ENCODE data around the gene CXCR4.
"Not testable (repeated sequence)": the region's sequence is repeated elsewhere in the genome, so short reads cannot be mapped to it uniquely, and the experiment has no call there.

CXCR4 gene

GRCh38 chr2:136086253-136087016 lies 31.5 kb downstream of the CXCR4 start:
- Histone ChIP-seq H3K9me3 (ENCODE audit: insufficient read depth, low read depth, low read length) (no peaks in the 10 kb centered on the region), H3K4me1 (ENCODE audit: insufficient read depth, low read length) (no peaks in the 10 kb centered on the region; the same call in 1 of the 2 replicates), H3K36me3 (ENCODE audit: insufficient read depth, low read depth, low read length) (no peaks in the 10 kb centered on the region), H3K9ac (ENCODE audit: low read depth, low read length) (no peak overlapping the region), H3K27ac (ENCODE audit: low read length) (no peak overlapping the region), H3K27me3 (ENCODE audit: insufficient read depth, low read length) (no peaks in the 10 kb centered on the region), H3K4me3 (ENCODE audit: low read length) (no peak overlapping the region)

GRCh38 chr2:136085453-136086209 lies 32.3 kb downstream of the CXCR4 start:
- Histone ChIP-seq H3K36me3 (ENCODE audit: insufficient read depth, low read depth, low read length) (no peaks in the 10 kb centered on the region), H3K27me3 (ENCODE audit: insufficient read depth, low read length) (no peaks in the 10 kb centered on the region), H3K27ac (ENCODE audit: low read length) (no peak overlapping the region), H3K4me1 (ENCODE audit: insufficient read depth, low read length) (no peaks in the 10 kb centered on the region; the same call in 1 of the 2 replicates), H3K4me3 (ENCODE audit: low read length) (no peak overlapping the region), H3K9ac (ENCODE audit: low read depth, low read length) (no peak overlapping the region), H3K9me3 (ENCODE audit: insufficient read depth, low read depth, low read length) (no peaks in the 10 kb centered on the region)

- Histone ChIP-seq H3K9ac (ENCODE audit: low read depth, low read length) (no peak overlapping the region), H3K27ac (ENCODE audit: low read length) (no peak overlapping the region), H3K4me1 (ENCODE audit: insufficient read depth, low read length) (no peaks in the 10 kb centered on the region), H3K36me3 (ENCODE audit: insufficient read depth, low read depth, low read length) (no peaks in the 10 kb centered on the region), H3K9me3 (ENCODE audit: insufficient read depth, low read depth, low read length) (no peaks in the 10 kb centered on the region; the same call in 1 of the 2 replicates), H3K4me3 (ENCODE audit: low read length) (no peak overlapping the region), H3K27me3 (ENCODE audit: insufficient read depth, low read length) (no peaks in the 10 kb centered on the region)
These were observed 36.3 kb downstream of the CXCR4 start for GRCh38 chr2:136081582-136082210.

DNA sequence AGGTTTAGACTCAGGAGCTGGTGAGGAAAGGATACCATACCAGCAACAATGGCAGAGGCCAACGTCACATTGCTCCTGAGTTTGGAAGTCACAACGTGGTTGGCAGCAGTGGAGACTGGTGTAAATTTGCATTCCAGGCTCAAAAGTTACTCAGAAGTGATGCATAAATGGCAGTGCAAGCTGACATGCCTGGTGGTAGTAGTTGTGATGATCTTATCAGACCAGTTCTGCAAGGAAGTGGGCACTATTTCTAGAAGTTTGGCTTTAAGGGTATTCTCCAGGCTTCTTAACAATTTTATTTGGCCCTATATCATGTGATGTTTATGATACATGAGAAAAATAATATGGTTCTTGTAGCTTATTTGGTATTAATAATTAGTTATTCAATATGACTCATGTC lies 37.8 kb downstream of the CXCR4 start:
- Histone ChIP-seq H3K4me1 (ENCODE audit: insufficient read depth, low read length) (no peaks in the 10 kb centered on the region), H3K9me3 (ENCODE audit: insufficient read depth, low read depth, low read length) (no peaks in the 10 kb centered on the region; the same call in 1 of the 2 replicates)

GRCh38 chr2:136077107-136077506 lies 40.8 kb downstream of the CXCR4 start:
- Histone ChIP-seq H3K36me3 (ENCODE audit: insufficient read depth, low read depth, low read length) (no peaks in the 10 kb centered on the region), H3K27ac (ENCODE audit: low read length) (no peak overlapping the region), H3K27me3 (ENCODE audit: insufficient read depth, low read length) (no peaks in the 10 kb centered on the region), H3K9me3 (ENCODE audit: insufficient read depth, low read depth, low read length) (peaks cover 15% of the 10 kb centered on the region), H3K4me3 (ENCODE audit: low read length) (no peak overlapping the region), H3K4me1 (ENCODE audit: insufficient read depth, low read length) (no peaks in the 10 kb centered on the region), H3K9ac (ENCODE audit: low read depth, low read length) (no peak overlapping the region)

More for the DNA sequence above, 37.8 kb downstream of the CXCR4 start:
- H3K27me3 ChIP-seq (ENCODE audit: insufficient read depth, low read length): no peaks in the 10 kb centered on the region
- no peak overlapping the region for H3K27ac ChIP-seq (ENCODE audit: low read length)
- H3K9ac ChIP-seq (ENCODE audit: low read depth, low read length): no peak overlapping the region
- no peaks in the 10 kb centered on the region for H3K36me3 ChIP-seq (ENCODE audit: insufficient read depth, low read depth, low read length)
- H3K4me3 ChIP-seq (ENCODE audit: low read length): no peak overlapping the region

DNA sequence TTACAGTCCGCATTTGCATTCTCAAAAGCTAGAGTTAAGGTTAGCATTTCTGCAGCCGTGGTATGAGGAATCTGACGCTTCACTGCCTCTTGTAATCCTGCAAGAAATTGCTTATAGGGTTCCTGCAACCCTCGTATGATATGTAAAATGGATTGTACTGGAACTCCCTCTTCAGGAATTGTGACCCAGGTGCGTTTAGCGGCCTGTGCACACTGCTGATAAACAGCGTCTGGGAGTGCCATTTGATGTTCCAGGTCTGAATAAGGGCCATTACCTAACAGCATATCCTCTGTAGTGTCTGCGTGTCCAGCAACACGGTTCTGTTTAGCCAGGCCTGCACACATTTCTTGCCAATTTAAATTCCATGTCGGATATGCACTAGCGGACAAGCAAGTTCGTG lies 42.5 kb downstream of the CXCR4 start:
- Histone ChIP-seq H3K36me3 (ENCODE audit: insufficient read depth, low read depth, low read length) (no peaks in the 10 kb centered on the region), H3K27me3 (ENCODE audit: insufficient read depth, low read length) (no peaks in the 10 kb centered on the region), H3K27ac (ENCODE audit: low read length) (no peak overlapping the region), H3K9ac (ENCODE audit: low read depth, low read length) (no peak overlapping the region), H3K9me3 (ENCODE audit: insufficient read depth, low read depth, low read length) (peaks cover 23% of the 10 kb centered on the region), H3K4me3 (ENCODE audit: low read length) (no peak overlapping the region), H3K4me1 (ENCODE audit: insufficient read depth, low read length) (no peaks in the 10 kb centered on the region)

GRCh38 chr2:136072621-136073020 lies 45.3 kb downstream of the CXCR4 start:
- no peak overlapping the region for H3K4me3 ChIP-seq (ENCODE audit: low read length)
- peaks cover 23% of the 10 kb centered on the region for H3K9me3 ChIP-seq (ENCODE audit: insufficient read depth, low read depth, low read length)
- no peak overlapping the region for H3K27ac ChIP-seq (ENCODE audit: low read length)
- no peak overlapping the region for H3K9ac ChIP-seq (ENCODE audit: low read depth, low read length)
- H3K27me3 ChIP-seq (ENCODE audit: insufficient read depth, low read length): no peaks in the 10 kb centered on the region
- no peaks in the 10 kb centered on the region for H3K36me3 ChIP-seq (ENCODE audit: insufficient read depth, low read depth, low read length)
- no peaks in the 10 kb centered on the region for H3K4me1 ChIP-seq (ENCODE audit: insufficient read depth, low read length)

DNA sequence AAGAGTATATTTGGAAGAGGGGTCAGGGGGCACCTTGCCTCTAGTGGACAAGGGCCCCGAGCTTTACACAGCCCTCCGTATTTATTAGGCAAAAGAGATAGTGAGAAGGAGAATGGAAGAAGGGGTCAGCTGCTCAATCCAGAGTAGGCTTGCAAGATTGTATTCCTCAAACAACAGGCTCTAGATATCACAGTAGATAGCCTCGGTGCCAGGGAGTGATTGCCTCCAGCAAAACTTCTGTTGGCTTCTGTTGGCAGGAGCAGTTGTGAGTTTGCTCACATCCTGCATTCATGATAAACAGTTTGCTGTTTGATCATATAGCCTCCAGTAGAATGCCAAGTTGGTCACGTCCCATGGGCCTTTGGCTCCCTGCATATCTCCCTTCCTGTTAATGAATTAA lies 46.1 kb downstream of the CXCR4 start:
- H3K9ac ChIP-seq (ENCODE audit: low read depth, low read length); H3K4me3 ChIP-seq (ENCODE audit: low read length); H3K27me3 ChIP-seq (ENCODE audit: insufficient read depth, low read length); H3K27ac ChIP-seq (ENCODE audit: low read length); H3K36me3 ChIP-seq (ENCODE audit: insufficient read depth, low read depth, low read length); H3K4me1 ChIP-seq (ENCODE audit: insufficient read depth, low read length): not testable (repeated sequence)
- H3K9me3 ChIP-seq (ENCODE audit: insufficient read depth, low read depth, low read length): peaks cover 23% of the 10 kb centered on the region; the same call in 1 of the 2 replicates

GRCh38 chr2:136070913-136071312 lies 47.0 kb downstream of the CXCR4 start:
- no peaks in the 10 kb centered on the region for H3K27me3 ChIP-seq (ENCODE audit: insufficient read depth, low read length)

GRCh38 chr2:136069773-136070172 lies 48.2 kb downstream of the CXCR4 start:
- Histone ChIP-seq H3K9me3 (ENCODE audit: insufficient read depth, low read depth, low read length) (peaks cover 23% of the 10 kb centered on the region; the same call in 1 of the 2 replicates), H3K4me1 (ENCODE audit: insufficient read depth, low read length) (0 out of 2 replicates have a peak, but pooled peaks cover 4% of the 10 kb centered on the region), H3K4me3 (ENCODE audit: low read length) (no peak overlapping the region), H3K27ac (ENCODE audit: low read length) (no peak overlapping the region), H3K36me3 (ENCODE audit: insufficient read depth, low read depth, low read length) (no peaks in the 10 kb centered on the region), H3K9ac (ENCODE audit: low read depth, low read length) (no peak overlapping the region), H3K27me3 (ENCODE audit: insufficient read depth, low read length) (no peaks in the 10 kb centered on the region)

More at GRCh38 chr2:136070913-136071312, 47.0 kb downstream of the CXCR4 start:
- Histone ChIP-seq H3K36me3 (ENCODE audit: insufficient read depth, low read depth, low read length) (no peaks in the 10 kb centered on the region), H3K4me3 (ENCODE audit: low read length) (no peak overlapping the region), H3K27ac (ENCODE audit: low read length) (no peak overlapping the region), H3K9me3 (ENCODE audit: insufficient read depth, low read depth, low read length) (peaks cover 23% of the 10 kb centered on the region; the same call in 1 of the 2 replicates), H3K9ac (ENCODE audit: low read depth, low read length) (no peak overlapping the region), H3K4me1 (ENCODE audit: insufficient read depth, low read length) (no peaks in the 10 kb centered on the region)

DNA sequence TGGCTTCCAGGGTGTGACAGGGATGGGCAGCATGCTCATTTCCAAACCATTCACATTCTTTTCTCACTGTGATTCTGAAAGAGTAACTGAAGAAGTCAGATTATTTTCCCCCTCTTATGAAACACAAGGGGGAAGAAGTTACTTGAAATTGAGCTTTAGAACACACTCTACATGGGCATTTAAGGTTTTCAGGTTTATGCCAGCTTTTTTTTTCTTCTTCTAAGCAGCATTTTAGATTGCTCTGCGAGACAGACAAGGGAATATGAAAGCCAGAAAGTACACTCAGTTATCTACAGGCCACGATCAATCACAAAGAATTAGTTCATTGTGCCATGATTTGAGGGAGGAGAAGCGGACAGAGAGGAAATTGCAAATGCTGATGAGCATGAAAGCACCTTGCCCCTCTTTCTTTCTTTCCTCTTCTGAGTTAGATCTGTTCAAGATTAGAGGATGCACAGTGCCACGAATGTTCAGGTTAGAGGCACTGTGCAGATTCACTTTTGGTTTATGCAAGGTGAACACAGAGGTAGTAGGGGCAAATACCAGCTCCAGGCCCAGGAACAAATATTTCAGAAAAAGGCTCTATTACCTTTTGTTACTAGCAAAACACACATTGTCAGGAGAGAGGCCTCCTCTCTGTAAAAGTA lies 49.2 kb downstream of the CXCR4 start:
- H3K27ac ChIP-seq (ENCODE audit: low read length): no peak overlapping the region
- peaks cover 22% of the 10 kb centered on the region; the same call in 1 of the 2 replicates for H3K9me3 ChIP-seq (ENCODE audit: insufficient read depth, low read depth, low read length)
- H3K4me1 ChIP-seq (ENCODE audit: insufficient read depth, low read length): 0 out of 2 replicates have a peak, but pooled peaks cover 4% of the 10 kb centered on the region
- no peak overlapping the region for H3K4me3 ChIP-seq (ENCODE audit: low read length)
- H3K27me3 ChIP-seq (ENCODE audit: insufficient read depth, low read length): no peaks in the 10 kb centered on the region
- H3K36me3 ChIP-seq (ENCODE audit: insufficient read depth, low read depth, low read length): no peaks in the 10 kb centered on the region
- H3K9ac ChIP-seq (ENCODE audit: low read depth, low read length): no peak overlapping the region

Data from iPS-20b (cell line).